NCI-H774 (cell line): Measurements from ENCODE around the gene SLC37A3.
A peak's percentile ranks its signal among the peaks of the same experiment; 100 is the strongest.
"Not testable (repeated sequence)": the region's sequence is repeated elsewhere in the genome, so short reads cannot be mapped to it uniquely, and the experiment has no call there.

Source experiments
- DNase-seq: peaks from one replicate; lab custom pipeline; 2025; lab: John Stamatoyannopoulos, UW

SLC37A3 gene, protein sequence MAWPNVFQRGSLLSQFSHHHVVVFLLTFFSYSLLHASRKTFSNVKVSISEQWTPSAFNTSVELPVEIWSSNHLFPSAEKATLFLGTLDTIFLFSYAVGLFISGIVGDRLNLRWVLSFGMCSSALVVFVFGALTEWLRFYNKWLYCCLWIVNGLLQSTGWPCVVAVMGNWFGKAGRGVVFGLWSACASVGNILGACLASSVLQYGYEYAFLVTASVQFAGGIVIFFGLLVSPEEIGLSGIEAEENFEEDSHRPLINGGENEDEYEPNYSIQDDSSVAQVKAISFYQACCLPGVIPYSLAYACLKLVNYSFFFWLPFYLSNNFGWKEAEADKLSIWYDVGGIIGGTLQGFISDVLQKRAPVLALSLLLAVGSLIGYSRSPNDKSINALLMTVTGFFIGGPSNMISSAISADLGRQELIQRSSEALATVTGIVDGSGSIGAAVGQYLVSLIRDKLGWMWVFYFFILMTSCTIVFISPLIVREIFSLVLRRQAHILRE

GRCh38 chr7:140397784-140398750 is at the start of gene SLC37A3:
TSS of gene SLC37A3 (minus strand) at chr7:140398530. CDS start at chr7:140382526, 16,004 bp downstream.
- peak; percentile 90 for DNase-seq

- DNase-seq = no peak
These were observed 49.5 kb upstream of the SLC37A3 start for GRCh38 chr7:140447841-140448240.

DNA sequence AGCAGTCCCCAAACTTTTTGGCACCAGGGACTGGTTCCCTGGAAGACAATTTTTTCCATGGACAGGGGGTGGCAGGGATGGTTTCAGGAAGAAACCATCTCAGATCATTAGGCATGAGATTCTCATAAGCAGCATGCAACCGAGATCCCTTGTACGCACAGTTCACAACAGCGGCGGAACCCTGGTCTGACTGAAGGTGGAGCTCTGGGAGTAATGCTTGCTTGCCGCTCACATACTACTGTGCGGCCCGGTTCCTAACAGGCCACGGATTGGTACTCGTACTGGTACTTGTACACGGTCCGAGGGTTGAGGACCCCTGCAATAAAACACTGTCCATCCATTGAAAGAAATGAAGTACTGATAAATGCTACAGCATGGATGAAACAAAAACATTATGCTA is 48.1 kb upstream of the SLC37A3 start:
- no peak for DNase-seq

DNA sequence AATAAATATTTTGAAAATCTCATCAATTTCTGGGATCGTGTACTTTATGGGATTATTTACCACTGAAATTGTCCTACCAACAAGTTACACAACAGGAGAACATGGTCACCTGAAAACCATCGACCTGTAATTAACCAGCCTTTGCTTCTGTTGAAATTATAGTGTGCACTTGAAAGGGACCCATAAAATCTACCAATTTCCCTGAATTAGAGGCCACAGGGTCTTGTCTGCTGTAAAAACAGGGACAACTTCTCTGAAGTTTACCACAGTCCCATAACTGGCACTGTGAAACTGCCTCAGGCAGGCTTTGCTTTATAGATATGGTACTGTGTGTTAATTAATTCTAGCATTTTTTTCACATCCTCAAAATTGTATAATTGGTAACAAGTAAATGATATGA is 43.2 kb upstream of the SLC37A3 start:
- no peak for DNase-seq

GRCh38 chr7:140440593-140440992 is 42.3 kb upstream of the SLC37A3 start:
- DNase-seq = no peak

DNA sequence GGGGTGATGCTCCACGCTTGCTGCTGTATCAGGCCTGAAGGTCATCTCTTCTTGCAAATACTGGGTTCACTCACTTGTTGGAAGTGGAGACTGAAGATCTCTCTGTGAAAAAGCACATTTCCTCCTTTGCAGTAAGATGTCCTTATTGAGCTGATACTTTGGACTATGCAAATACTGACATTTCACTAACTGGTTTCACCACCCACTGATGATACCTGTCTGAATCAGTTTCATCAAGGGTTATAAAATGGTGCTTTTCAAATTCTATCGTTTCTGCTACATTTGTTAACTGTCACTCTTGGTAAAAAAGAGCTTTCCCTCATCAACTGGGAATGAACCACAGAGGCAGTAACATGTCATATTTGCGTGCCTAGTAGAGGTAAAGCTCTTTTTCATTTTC is 41.0 kb upstream of the SLC37A3 start:
- DNase-seq = no peak

DNA sequence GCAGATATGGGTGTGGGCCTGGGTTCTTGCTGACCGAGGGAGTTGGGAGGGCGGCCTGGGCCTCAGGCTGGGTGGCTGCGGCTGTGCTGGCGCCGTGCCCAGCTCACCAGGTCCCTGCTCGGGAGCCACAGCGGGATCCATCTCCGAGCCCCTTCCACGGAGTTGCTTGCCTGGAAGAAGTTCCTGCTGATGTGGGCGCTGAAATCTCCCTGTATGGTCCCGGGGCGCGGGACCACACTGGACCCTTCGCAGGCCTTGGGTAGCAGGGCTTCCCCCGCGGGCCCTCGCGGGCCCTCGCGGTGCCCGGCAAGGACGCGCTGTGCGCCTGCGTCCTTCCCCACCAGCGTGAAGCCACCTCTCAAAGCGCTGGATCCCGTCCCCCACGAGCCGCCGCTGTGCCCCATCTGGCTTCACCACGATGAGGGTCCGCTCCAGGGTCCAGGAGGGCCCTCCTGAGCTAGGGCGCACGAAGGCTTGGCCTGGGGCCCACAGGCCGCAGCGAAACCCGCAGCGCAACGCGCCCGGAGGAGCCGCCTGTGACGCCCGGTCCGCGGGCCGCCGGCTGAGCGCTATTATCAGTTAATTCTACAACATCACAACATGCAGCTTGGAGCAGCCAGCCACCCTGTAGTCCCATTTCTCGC is 37.0 kb upstream of the SLC37A3 start:
- DNase-seq = no peak

GRCh38 chr7:140433396-140433795 is 35.1 kb upstream of the SLC37A3 start:
- no peak for DNase-seq

DNA sequence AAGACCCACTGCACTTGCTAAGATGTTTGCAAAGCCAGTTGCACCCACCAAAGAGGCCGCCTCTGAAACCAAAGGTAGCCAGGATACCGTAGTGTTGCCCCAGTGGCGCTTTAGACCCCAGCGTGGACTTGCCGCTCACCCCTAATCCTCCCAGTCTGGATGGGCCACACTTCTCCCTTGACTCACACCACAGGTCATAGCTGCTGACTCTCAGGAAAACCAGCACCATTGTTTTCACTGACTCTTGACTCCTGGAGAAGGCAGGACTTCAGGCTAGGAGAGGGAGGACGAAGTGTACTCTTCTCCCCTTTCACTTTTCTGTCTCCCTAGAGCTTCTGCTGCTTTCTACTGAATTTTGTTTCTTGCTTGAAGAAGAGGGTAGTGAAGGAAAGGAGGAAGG is 27.8 kb upstream of the SLC37A3 start:
- DNase-seq = no peak

GRCh38 chr7:140425718-140426117 is 27.4 kb upstream of the SLC37A3 start:
- DNase-seq = no peak

DNA sequence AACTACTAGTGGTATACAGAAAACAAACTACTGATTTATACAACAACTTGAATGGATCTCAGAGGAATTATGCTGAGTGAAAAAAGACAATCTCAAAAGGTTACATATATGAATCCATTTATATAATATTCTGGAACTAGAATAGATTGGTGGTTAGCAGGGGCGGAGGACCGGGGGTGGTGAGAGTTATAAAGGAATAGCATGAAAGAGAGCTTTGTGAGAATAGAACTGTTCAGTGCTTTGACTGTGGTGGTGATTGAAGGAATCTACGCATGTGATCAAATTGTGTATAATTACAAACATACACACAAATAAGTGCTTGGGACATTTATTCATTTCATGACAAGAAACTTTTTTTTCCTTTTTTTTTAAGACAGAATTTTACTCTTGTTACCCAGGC is 25.2 kb upstream of the SLC37A3 start:
- DNase-seq = no peak

GRCh38 chr7:140421521-140421920 is 23.2 kb upstream of the SLC37A3 start:
- no peak for DNase-seq

DNA sequence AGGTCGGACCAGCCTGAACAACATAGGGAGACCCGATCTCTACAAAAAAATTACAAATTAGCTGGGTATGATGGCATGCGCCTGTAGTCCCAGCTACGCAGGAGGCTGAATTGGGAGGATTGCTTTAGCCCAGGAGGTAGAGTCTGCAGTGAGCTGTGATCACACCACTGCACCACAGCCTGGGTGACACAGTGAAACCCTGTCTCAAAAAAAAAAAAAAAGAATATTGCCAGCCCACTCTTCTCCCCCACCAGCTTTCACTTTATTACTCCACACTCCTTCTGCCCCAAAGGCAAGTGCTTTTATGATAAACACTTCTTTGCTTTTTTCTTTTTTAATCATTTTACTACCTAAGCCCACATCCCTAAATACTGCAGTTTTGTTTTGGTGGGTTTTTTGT is 20.3 kb upstream of the SLC37A3 start:
- no peak for DNase-seq

DNA sequence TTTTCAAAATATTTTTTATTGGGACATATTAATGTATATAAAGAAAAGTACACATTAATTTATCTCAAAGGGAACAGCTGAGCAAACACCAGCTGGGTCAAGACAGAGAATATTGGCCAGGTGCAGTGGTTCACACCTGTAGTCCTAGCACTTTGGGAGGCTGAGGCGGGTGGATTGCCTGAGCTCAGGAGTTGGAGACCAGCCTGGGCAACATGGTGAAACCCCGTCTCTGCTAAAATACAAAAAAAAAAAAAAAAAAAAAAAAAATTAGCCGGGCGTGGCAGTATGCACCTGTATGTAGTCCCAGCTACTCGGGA is 19.8 kb upstream of the SLC37A3 start:
- DNase-seq = peak; percentile 82

GRCh38 chr7:140417456-140418155 is 19.3 kb upstream of the SLC37A3 start:
- no peak for DNase-seq

- DNase-seq = no peak
These were observed 18.2 kb upstream of the SLC37A3 start for GRCh38 chr7:140416560-140416959.

- DNase-seq = not testable (repeated sequence)
These were observed 17.5 kb upstream of the SLC37A3 start for GRCh38 chr7:140415816-140416215.

GRCh38 chr7:140415361-140415760 is 17.0 kb upstream of the SLC37A3 start:
- no peak for DNase-seq

- no peak for DNase-seq
These were observed 6.3 kb upstream of the SLC37A3 start for GRCh38 chr7:140404565-140405065.

- DNase-seq = peak; percentile 60
These were observed 5.7 kb upstream of the SLC37A3 start, which contains the start of gene RAB19 for GRCh38 chr7:140403878-140404564. TSS of gene RAB19 (plus strand) at chr7:140404058. CDS start at chr7:140407647, 3,589 bp downstream.
